ENCODE data around the gene PEX7.

DNA sequence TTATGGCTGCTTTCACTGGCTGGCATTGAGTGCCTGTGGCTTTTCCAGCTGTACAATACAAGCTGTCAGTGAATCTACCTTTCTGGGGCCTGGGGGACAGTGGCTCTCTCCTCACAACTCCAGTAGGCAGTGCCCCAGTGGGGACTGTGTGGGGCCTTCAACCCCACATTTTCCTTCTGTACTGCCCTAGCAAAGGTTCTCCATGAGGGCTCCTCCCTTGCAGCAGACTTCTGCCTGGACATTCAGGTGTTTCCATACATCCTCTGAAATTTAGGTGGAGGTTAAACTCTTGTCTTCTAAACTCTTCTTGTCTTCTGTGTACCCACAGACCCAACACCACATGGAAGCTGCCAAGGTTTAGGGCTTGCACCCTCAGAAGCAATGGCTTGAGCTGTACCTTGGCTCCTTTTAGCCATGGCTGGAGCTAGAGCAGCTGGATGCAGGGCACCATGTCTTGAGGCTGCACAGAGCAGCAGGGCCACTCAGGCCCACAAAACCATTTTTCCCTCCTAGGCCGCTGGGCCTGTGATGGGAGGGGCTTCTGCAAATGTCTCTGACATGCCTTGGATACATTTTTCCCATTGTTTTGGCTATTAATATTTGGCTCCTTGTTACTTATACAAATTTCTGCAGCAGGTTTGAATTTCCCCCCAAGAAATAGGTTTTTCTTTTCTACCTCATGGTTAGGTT lies 9.6 kb downstream of the PEX7 start:
- TF ChIP-seq POLR2A (IDR thresholded peaks at IDR 0.05) (no peak), POLR2AphosphoS5 (IDR thresholded peaks at IDR 0.05; ENCODE audit: insufficient read depth in 1 of 2, low read depth in 1 of 2) (no peak)
- TF ChIP-seq, protein P1, sequence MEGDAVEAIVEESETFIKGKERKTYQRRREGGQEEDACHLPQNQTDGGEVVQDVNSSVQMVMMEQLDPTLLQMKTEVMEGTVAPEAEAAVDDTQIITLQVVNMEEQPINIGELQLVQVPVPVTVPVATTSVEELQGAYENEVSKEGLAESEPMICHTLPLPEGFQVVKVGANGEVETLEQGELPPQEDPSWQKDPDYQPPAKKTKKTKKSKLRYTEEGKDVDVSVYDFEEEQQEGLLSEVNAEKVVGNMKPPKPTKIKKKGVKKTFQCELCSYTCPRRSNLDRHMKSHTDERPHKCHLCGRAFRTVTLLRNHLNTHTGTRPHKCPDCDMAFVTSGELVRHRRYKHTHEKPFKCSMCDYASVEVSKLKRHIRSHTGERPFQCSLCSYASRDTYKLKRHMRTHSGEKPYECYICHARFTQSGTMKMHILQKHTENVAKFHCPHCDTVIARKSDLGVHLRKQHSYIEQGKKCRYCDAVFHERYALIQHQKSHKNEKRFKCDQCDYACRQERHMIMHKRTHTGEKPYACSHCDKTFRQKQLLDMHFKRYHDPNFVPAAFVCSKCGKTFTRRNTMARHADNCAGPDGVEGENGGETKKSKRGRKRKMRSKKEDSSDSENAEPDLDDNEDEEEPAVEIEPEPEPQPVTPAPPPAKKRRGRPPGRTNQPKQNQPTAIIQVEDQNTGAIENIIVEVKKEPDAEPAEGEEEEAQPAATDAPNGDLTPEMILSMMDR (IDR thresholded peaks at IDR 0.05): no peak

All from vagina (tissue), 2 donors.